GM19463 (cell line): ENCODE measurements around the gene METRNL.

ENCODE experiments used
- ATAC-seq: cut with Tn5 transposase; IDR thresholded peaks from one replicate; pipeline ENCODE4 v1.9.1; 2021; ENCODE audit warnings: mild to moderate bottlenecking, moderate library complexity; ENCODE audit not compliant: unreplicated experiment

METRNL gene

DNA sequence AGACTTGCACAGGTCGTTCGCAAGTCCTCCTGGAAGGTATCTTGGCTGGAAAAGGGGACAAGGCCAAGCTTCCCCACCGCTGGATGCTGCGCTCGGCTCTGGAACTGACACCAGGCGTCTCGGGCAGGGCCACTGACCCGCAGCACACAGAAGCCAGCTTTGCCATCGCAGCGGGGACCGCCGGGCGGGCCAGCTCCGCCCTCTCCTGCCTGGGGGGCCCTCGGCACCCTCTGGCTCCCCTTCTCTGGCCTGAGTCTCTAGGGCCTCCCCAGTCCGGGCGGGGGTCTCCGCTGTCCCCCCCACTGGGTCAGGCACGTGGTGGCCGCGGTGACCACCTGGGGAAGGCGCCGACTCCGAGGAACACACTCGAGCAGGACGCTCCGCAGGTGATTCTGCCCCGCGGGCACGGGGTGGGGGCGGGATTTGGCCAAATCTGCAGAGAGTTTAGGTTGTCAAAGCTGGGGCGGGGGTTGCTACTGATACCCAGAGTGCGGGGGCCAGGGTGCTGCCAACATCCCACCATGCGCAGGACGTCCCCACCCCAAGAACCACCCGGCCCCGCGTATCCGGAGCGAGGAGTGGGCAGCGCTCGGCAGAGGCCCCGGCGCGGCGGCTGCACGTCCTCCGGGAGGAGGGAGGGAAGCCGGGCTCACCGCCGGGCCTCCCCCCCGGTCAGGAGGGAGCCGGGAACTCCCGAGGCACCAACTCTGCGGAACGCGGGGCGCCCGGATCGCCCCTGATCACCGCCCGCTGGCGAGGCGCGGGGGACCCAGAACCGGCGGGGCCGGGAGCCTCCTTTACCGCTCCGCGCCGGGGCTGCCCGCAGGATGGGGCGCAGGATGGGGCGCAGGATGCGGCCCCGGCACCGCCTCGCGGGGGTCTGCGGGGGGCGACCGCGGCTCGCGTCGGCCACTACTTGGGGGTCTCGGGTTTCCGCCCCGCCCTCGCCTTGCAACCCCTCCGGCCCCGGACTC, 744 bp upstream of the METRNL start:
- peak; percentile 7 for ATAC-seq

DNA sequence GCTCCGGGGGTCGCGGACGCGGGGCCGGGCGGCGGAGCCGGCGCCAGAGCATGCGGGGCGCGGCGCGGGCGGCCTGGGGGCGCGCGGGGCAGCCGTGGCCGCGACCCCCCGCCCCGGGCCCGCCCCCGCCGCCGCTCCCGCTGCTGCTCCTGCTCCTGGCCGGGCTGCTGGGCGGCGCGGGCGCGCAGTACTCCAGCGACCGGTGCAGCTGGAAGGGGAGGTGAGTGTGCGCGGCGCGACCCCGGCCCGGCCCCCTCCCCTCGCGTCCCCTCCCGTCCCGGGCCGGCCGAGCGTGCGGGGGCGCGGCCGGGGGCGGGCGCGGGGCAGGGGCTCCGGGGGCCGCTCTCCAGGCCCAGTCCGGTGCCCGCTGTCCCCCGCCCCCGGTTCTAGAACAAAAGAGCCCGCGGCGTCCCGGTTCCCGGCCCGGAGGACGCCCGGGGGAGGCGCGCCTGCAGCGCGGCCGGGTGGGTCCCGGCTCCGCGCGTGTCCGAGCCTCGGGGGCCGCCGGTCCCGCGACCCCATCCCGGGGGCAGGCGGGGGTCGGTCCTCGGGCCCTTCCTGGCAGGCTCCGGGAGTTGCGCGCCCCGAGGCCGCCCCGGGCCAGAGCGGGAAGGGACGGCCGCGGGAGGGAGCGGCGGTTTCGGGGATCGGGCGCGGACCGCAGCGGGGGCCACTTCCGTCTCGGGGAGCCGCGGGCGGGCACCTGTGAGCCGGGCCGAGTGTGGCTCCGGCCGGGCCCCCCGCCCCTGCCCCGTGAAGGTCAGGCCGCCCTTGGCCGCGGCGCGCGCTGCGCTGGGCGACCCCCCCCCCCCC, 563 bp downstream of the METRNL start:
- ATAC-seq = peak; percentile 9

- ATAC-seq = no peak
Observed at GRCh38 chr17:83080579-83080857, 1.1 kb downstream of the METRNL start.

DNA sequence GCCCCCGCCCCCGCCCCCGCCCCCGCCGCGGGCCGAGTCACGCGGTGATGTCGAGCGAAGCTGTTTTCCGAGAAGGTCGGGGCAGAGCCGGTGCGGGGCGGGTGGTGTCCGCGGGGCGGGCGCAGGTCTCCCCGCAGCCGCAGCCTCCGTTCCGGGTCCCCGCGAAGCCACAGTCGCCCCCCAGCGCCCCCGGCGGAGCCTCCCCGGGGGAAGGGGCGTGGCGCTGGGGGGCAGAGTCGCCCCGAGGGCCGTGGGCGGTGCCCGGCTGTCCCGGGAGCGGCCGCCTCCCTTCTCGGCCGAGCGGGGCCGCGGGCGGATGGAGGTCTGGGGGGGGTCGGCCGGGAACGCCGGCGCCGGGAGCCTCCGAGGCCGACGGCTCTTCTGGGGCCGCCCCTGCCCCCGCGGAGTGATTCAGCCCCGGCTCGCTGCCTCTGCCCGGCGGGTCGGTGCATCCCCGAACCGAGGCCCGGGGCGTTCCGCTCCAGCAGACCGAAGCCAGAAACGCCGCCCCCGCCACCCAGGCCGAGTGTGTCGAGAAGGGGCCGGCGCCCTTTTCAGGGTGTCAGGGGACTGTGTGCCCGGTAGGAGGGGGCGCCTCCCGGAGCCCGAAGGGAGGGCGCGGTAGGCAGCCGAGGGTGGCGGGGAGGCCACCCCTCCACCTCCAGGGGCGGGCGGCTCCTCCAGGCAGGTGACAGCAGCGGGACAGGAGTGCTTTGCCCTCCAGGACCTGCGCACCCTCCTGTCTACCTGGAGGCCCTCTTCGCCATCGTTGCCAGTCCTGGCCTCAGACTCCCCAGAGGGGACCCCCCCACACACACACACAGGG, 1.7 kb downstream of the METRNL start:
- ATAC-seq = no peak

DNA sequence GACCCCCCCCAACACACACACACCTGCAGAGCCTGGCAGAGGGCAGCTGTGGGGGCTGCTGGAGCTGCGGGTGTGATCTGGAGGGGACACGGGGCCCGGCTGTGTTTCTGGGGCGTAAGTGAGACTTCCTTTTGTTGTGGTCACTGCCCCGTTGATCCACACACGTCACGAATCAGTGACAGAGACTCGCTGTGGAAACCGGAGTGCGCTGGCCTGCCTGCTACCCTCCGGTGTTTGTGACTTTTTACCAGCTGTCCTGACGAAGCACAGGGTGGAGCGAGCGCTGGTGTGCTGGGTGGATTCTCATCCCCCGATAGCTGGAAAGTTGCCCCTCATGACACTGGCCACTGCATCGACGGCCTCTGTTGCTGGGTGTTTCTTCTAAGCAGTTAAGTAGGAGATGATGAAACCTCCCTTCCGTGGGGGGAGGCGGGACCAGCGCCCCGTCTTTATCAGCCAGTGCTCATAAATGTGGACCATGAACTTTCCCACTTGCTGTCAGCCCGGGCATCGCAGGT, 2.3 kb downstream of the METRNL start:
- no peak for ATAC-seq

DNA sequence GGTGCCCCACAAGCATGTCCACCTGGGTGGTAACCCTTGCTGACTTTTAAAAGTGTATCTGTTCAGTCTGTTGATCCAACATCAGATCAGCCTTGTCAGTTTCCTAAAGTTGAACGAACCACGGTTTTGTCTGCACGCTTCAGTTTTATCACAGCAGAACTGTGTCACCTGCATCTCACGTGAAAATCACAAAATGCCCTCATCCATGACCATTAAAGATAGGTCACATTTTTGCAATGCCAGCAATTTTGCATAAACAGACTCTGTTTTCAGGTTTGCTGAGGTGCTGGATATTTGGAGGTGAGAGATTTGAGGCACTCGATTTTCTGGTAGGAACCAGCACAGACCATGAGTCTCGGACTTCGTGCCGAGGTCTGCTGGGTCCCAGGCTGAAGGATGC, 3.0 kb downstream of the METRNL start:
- ATAC-seq = no peak

- no peak for ATAC-seq
Observed at GRCh38 chr17:83082909-83083367, 3.5 kb downstream of the METRNL start.

- ATAC-seq = no peak
Observed at GRCh38 chr17:83083368-83084201, 4.2 kb downstream of the METRNL start.

- ATAC-seq = no peak
Observed at GRCh38 chr17:83084214-83084613, 4.8 kb downstream of the METRNL start.

DNA sequence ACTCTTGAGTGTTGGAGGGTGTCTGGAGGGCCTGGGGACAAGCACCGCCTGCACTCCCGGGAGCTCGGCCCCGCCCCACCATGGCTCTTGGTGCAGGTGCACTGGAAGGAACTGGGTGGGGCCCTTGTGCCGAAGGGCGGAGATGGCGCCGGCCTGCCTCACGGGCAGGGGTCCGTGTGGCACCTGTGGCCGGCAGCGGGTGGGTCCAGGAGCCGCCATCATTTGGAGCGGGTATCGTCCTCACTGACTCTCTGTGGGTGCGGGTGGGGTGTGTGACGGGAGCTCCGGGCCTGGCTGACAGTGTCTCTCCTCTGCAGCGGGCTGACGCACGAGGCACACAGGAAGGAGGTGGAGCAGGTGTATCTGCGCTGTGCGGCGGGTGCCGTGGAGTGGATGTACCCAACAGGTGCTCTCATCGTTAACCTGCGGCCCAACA, 5.2 kb downstream of the METRNL start:
- no peak for ATAC-seq

GRCh38 chr17:83085103-83085502, 5.7 kb downstream of the METRNL start:
- ATAC-seq = no peak

DNA sequence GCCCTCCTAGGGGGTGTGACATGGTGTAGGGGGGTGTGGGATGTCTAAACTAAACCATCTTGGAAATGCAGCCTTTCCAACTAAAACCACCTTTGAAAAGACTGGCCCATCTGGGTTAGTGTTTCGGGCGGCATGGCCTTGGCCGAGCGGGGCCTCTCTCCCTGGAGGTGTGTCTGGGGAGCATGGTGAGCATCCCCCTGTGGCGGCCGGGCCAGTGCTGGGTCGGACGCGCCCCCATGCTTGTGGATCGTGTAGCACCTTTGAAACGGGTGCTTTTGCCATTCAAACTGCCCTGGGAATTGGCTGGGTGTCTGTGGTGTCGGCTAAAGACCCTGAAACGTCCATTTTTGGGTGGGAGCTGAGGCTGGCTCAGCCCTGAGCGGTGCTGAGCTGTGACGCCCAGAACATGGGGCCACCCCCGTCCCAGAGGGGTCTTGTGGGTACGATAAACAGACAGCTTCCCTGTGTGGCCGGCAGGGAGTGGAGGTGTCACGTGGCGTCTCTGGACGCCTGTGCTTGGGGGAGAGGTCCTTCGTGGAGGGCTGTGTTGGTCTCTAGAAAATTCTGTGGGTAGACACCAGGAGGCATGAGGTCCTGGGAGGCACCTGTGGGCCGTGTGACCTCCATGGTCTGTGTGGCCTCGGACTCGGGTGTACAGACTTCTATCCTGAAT, 6.3 kb downstream of the METRNL start:
- no peak for ATAC-seq

DNA sequence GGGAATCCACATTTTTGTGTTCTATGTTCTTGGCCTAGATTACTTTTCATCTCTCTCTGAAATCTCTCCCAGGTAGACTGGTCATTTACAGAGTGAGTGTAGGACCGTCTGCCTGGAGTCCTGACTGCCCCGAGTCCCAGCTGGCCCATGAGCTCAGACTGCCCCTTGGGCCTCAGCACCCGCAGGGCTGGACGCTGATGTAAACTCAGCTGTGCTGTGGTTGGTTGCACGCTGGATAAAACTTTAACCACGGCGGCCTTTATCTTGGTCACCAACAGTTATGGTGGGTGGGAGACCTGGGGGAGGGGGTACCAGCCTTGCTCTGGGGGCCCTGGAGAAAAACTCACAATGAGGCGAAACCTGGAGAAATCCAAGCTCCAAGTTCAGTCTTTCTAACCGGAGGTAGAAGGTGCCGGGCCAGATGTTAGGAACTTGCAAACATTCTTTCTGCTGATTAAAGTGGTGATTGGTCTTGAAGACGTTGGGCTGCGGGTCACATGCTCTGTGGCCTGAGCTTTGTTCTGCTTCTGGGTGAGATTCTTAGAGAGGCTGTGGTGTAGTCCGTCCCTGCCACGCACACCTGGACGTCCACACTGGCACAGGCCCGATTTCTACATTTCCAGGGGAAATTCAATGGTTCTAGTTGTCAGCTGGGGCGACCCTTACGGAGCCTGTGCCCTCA, 6.9 kb downstream of the METRNL start:
- ATAC-seq = no peak

GRCh38 chr17:83086907-83087787, 7.7 kb downstream of the METRNL start:
- ATAC-seq = no peak

DNA sequence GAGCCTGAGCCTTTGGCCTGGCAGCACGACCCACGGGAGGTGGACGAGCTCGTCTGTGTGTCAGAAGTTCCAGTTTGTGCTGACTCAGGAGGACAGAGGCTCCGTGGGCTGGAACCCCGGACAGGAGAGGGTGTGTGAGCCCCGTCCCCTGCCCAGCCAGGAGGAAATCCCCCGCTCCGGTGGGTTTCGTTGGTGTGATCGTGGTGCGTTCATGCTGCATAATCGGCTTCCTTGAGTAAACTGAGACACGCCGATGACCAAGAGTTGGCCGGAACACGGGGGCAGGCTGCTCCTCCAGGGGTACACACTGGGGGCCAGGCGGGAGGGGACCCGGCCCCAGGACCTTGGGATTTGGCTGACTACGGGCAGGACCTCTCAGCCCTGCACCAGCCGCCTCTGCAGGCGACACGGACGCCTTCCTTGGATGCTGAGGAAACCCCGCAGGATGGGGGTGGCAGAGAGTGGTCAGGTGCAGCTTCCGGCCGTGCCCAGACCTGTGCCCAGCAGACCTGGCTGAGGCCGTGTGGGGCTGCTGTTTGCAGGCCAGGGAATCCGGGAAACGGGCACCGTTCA, 8.5 kb downstream of the METRNL start:
- ATAC-seq = no peak

- ATAC-seq = no peak
Observed at GRCh38 chr17:83088451-83088850, 9.0 kb downstream of the METRNL start.

DNA sequence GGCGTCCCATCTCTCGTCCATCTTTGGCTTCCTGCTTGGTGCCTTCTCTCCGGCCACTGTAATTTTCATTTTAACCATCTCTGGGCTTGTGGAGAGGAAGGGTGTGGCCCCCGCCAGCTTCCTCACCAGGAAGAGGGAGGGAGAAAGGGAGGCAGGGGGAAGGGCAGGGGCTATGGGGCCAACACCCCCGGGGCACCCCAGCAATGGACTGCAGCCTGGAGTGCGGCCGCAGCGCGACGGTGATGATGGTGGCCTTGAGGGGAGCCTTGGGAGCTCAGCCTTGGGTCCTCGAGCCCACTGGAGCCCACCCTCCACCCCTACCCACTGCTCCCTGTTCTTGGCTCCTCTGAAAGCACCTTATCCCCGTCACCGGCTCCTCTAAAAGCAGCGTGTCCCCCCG, 9.5 kb downstream of the METRNL start:
- ATAC-seq = no peak
